Daoy (cell line): ENCODE results near the gene TPSG1. TPM values are rescaled to one million over a fixed set of nuclear protein-coding genes. Genes with fewer than 3 reads are reported as not detected.
A peak's percentile ranks its signal among the peaks of the same experiment; 100 is the strongest.

Experiments used
- DNase-seq: peaks from one replicate; pipeline ENCODE4 v3.0.0-alpha.2; 2015; ENCODE audit warnings: low read depth
- total RNA-seq: library from RNA; depleted of rRNA; stranded (reverse); fragments of >200 nt; shearing (Covaris generic); gene quantifications from 2 replicates; pipeline ENCODE4 v1.2.3, GENCODE V29; 2014; rRNA removed

The TPSG1 gene
- total RNA-seq, 1 experiment from 2014 or later, result 0.23 TPM

GRCh38 chr16:1177053-1177452 is 48.0 kb downstream of the TPSG1 start:
- DNase-seq, result no peak

DNA sequence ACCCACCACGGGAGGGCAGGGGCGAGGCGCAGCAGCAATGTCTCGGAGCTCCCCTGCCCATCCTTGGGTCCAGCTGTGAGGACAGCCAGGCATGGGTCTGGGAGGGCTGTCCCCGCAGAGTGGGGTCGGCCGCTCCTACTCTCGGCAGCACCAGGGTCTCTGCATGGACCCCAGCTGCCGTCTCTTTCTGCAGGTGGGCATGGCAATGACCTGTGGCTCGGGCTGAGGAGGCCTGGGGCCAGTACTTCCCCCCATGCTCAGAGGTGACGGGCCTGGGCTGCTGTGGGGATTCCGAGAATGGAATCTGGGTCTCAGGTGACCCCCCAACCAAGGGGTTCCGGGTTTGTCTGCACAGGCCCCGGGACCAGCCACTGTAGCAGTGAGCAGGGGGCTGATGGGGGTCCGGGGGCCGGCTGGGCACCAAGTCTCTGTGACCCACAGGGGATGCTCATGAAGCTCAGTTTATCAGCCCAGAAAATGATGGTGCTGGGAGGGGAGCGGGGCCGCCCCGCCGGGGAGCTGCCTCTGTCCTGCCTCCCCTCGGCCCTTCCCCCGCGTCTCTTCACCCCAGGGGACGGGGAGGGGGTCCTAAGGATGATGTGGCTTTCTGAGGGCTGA is 48.7 kb downstream of the TPSG1 start:
- DNase-seq, result no peak

GRCh38 chr16:1175566-1176279 is 49.3 kb downstream of the TPSG1 start:
- peak; percentile 43 for DNase-seq

DNA sequence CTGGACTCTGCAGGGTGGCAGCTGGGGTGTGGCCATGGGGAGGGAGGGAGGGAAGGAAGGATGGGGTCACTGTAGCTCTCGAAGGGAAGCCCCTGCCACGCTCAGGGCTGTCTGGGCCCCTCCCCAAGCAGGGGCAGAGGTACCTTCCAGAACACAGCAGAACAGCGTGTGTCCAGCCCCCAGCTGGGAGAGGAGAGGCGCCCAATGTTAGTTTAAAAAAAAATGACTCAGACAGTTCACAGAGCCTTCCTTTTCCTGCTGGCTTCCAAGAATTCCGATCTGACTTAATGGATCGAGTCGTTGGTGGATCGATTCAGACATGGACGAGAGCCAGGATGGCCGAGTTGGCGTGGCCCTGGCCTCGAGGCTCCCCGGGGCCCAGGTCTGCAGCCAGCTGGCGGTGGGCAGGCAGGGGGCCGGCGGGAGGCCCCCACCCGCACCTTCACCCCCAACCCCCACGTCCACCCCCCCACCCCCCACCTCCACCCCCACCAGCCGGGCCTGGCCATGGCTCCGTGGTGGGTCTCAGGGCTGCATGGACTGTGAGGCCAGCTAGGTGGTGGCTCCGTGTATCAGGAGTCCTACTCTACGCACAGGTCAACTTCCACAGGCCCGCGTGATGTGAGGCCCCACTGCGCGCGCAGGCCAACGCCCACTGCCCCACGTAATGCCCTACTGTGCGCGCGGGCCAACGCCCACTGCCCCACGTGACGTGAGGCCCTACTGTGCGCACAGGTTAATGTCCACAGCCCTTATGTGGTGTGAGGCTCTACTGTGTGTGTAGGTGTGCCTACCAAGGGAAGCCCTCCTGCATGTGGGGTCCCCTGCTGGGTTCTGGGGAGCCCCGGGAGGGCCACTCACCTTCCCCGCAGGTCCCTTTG is 50.4 kb downstream of the TPSG1 start:
- DNase-seq, result peak; percentile 39

- no peak for DNase-seq
Measured at GRCh38 chr16:1173788-1174451, 51.1 kb downstream of the TPSG1 start.

- no peak for DNase-seq
Measured at GRCh38 chr16:1172651-1173050, 52.4 kb downstream of the TPSG1 start.

DNA sequence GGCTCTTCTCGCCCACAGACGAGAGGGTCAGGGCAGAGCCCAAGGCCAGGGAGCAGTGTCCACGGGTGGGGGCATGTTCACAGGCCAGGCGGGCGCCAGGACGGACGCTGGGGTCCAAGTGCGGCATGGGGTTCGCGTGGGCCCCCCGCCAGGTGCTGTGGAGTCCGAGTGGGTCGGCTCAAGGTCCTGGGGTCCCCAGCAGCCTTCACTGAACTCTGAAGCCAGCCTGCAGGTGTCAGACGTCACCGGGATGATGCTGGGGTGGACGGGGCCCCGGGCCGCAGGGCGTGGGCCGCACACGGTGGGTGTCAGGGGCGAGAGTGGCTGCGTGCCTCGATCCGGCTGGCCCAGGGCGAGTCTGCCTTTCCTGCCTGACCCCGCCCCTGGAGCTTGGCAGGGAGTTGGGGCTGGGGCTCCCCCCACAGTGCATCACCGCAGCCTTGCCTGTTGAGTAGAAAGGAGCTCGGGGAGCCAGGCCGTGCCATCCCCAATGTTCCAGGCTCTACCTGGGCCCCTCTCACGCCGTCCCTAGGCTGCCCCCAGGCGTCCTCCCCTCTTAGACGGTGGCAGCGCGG is 53.1 kb downstream of the TPSG1 start:
- DNase-seq, result no peak

Other genes starting within 250 kb of the TPSG1 start
- 0.17 TPM in 1 of 2 replicates, not detected in the other for gene SOX8, start 243.5 kb downstream of the TPSG1 start, total RNA-seq
- not detected in 2 replicates for gene SSTR5, start 152.5 kb downstream of the TPSG1 start, total RNA-seq
- gene C1QTNF8, start 129.0 kb downstream of the TPSG1 start, total RNA-seq, result not detected in 2 replicates
- 0.06 and 0.80 TPM in 2 replicates for gene CACNA1H, start 72.2 kb downstream of the TPSG1 start, total RNA-seq
- not detected in 2 replicates for gene TPSB2, start 4.9 kb upstream of the TPSG1 start, total RNA-seq
- gene TPSAB1, start 15.4 kb upstream of the TPSG1 start, total RNA-seq, result not detected in 2 replicates
- not detected in 2 replicates for gene TPSD1, start 30.8 kb upstream of the TPSG1 start, total RNA-seq
- 37.6 and 69.5 TPM in 2 replicates for gene UBE2I, start 84.4 kb upstream of the TPSG1 start, total RNA-seq
- gene BAIAP3, start 108.4 kb upstream of the TPSG1 start, total RNA-seq, result 0.11 and 1.2 TPM in 2 replicates
- gene TSR3, start 126.6 kb upstream of the TPSG1 start, total RNA-seq, result 95.5 and 103 TPM in 2 replicates
- gene GNPTG, start 126.7 kb upstream of the TPSG1 start, total RNA-seq, result 10.8 and 15.9 TPM in 2 replicates
- gene UNKL, start 189.4 kb upstream of the TPSG1 start, total RNA-seq, result 12.1 and 13.7 TPM in 2 replicates
- 21.7 and 25.8 TPM in 2 replicates for gene UQCC4, start 195.5 kb upstream of the TPSG1 start, total RNA-seq
- not detected in 2 replicates for gene PERCC1, start 205.8 kb upstream of the TPSG1 start, total RNA-seq
- not detected in 2 replicates for gene CCDC154, start 219.3 kb upstream of the TPSG1 start, total RNA-seq
- gene CLCN7, start 249.8 kb upstream of the TPSG1 start, total RNA-seq, result 15.6 and 28.2 TPM in 2 replicates